ENCODE data around the gene TNRC18.
A peak's percentile ranks its signal among the peaks of the same experiment; 100 is the strongest.

TNRC18 gene

GRCh38 chr7:5406957-5407945 is 16.4 kb downstream of the TNRC18 start:
- Histone ChIP-seq H3K27ac (ENCODE audit: extremely low read depth, low read depth, low read length) (peak overlapping the region; percentile 5; the same call in 1 of the 2 replicates), H3K4me1 (ENCODE audit: control insufficient read depth, insufficient read depth, low read length) (no peaks in the 10 kb centered on the region), H3K9me3 (ENCODE audit: control insufficient read depth, insufficient read depth, low read depth, low read length) (no peaks in the 10 kb centered on the region), H3K36me3 (ENCODE audit: control insufficient read depth in 2 of 2, insufficient read depth in 1 of 2, low read length in 2 of 2) (peaks cover 3 to 21% of the 10 kb centered on the region in 2 experiments; a peak in 2 of 3 replicates), H3K4me3 (ENCODE audit: low read depth, low read length) (no peak overlapping the region)
- TF ChIP-seq GLIS1 (tag by site-specific recombination; IDR thresholded peaks at IDR 0.05) (peak; percentile 95), ZNF529 (tag by site-specific recombination; IDR thresholded peaks at IDR 0.05; ENCODE audit: insufficient replicate concordance) (no peak), ZIC2 (tag by site-specific recombination; IDR thresholded peaks at IDR 0.05) (peak; percentile 48; the same call in 1 of the 2 replicates), BCL6B (tag by site-specific recombination; IDR thresholded peaks at IDR 0.05) (peak; percentile 33; the same call in 1 of the 2 replicates), ZNF341 (tag by site-specific recombination; IDR thresholded peaks at IDR 0.05; ENCODE audit: low read depth) (peak; percentile 51; the same call in 1 of the 2 replicates)
- ChIA-PET POLR2A (interaction anchor here (0.6 kb wide), 1 partner anchor 25 kb away, joined by 6 read pairs; no protein-coding TSS in a partner anchor), CTCF (interaction anchor here (0.5 to 0.7 kb wide), 3 partner anchors 9 to 87 kb away, joined by 3 to 8 read pairs (median 5); no protein-coding TSS in a partner anchor)

- Histone ChIP-seq H3K27ac (ENCODE audit: extremely low read depth, low read depth, low read length) (no peak overlapping the region), H3K4me1 (ENCODE audit: control insufficient read depth, insufficient read depth, low read length) (no peaks in the 10 kb centered on the region), H3K9me3 (ENCODE audit: control insufficient read depth, insufficient read depth, low read depth, low read length) (no peaks in the 10 kb centered on the region), H3K36me3 (ENCODE audit: control insufficient read depth in 2 of 2, insufficient read depth in 1 of 2, low read length in 2 of 2) (peaks cover 3 to 18% of the 10 kb centered on the region in 2 experiments; a peak in 2 of 3 replicates), H3K4me3 (ENCODE audit: low read depth, low read length) (no peak overlapping the region)
- ChIA-PET CTCF (no interaction called here), POLR2A (no interaction called here)
- TF ChIP-seq ZNF792 (tag by site-specific recombination; IDR thresholded peaks at IDR 0.05), result no peak
- TF ChIP-seq ZSCAN4 (tag by site-specific recombination; IDR thresholded peaks at IDR 0.05), result peak; percentile 58
Measured at GRCh38 chr7:5404421-5404826, 19.2 kb downstream of the TNRC18 start.

- H3K27ac ChIP-seq (ENCODE audit: extremely low read depth, low read depth, low read length), result no peak overlapping the region
- H3K36me3 ChIP-seq (ENCODE audit: control insufficient read depth in 2 of 2, insufficient read depth in 1 of 2, low read length in 2 of 2), result peaks cover 3 to 18% of the 10 kb centered on the region in 2 experiments; a peak in 2 of 3 replicates
- TF ChIP-seq ZNF121 (tag by site-specific recombination; IDR thresholded peaks at IDR 0.05) (peak; percentile 89), ZSCAN16 (tag by site-specific recombination; IDR thresholded peaks at IDR 0.05) (no peak)
- H3K9me3 ChIP-seq (ENCODE audit: control insufficient read depth, insufficient read depth, low read depth, low read length), result no peaks in the 10 kb centered on the region
- ChIA-PET POLR2A (interaction anchor here (0.6 to 1.0 kb wide), 2 partner anchors 18 to 21 kb away, joined by 3 read pairs; no protein-coding TSS in a partner anchor), CTCF (interaction anchor here (0.6 kb wide), 1 partner anchor 182 kb away, joined by 3 read pairs; no protein-coding TSS in a partner anchor)
- no peak overlapping the region for H3K4me3 ChIP-seq (ENCODE audit: low read depth, low read length)
- no peaks in the 10 kb centered on the region for H3K4me1 ChIP-seq (ENCODE audit: control insufficient read depth, insufficient read depth, low read length)
Measured at GRCh38 chr7:5403442-5403841, 20.2 kb downstream of the TNRC18 start.

GRCh38 chr7:5397736-5398135 is 25.9 kb downstream of the TNRC18 start:
- TF ChIP-seq TCF7L2 (IDR thresholded peaks at IDR 0.05; ENCODE audit: borderline replicate concordance, low read depth, low read length) (no peak), ZBTB6 (tag by site-specific recombination; IDR thresholded peaks at IDR 0.05) (peak; percentile 69; the same call in 1 of the 2 replicates), ZNF133 (tag by site-specific recombination; IDR thresholded peaks at IDR 0.05) (peak; percentile 78), ZNF514 (tag by site-specific recombination; IDR thresholded peaks at IDR 0.05) (no peak), ZNF580 (tag by site-specific recombination; IDR thresholded peaks at IDR 0.05) (no peak), TRIM28 (IDR thresholded peaks at IDR 0.05; ENCODE audit: borderline replicate concordance, low read length) (no peak), ZNF596 (tag by site-specific recombination; IDR thresholded peaks at IDR 0.05) (no peak), ZNF654 (tag by site-specific recombination; IDR thresholded peaks at IDR 0.05; ENCODE audit: low read depth) (no peak), ZNF239 (tag by site-specific recombination; IDR thresholded peaks at IDR 0.05) (no peak), SCRT2 (tag by site-specific recombination; IDR thresholded peaks at IDR 0.05) (peak; percentile 23; the same call in 1 of the 2 replicates), AEBP2 (tag by site-specific recombination; IDR thresholded peaks at IDR 0.05; ENCODE audit: borderline replicate concordance) (no peak), ZIC2 (tag by site-specific recombination; IDR thresholded peaks at IDR 0.05) (no peak)
- no peak overlapping the region for H3K27ac ChIP-seq (ENCODE audit: extremely low read depth, low read depth, low read length)
- CTCF ChIA-PET, result interaction anchor here (0.7 to 0.8 kb wide), 2 partner anchors 10 to 52 kb away, joined by 4 to 8 read pairs; no protein-coding TSS in a partner anchor
- H3K4me3 ChIP-seq (ENCODE audit: low read depth, low read length), result no peak overlapping the region
- POLR2A ChIA-PET, result no interaction called here
- peaks cover 4 to 15% of the 10 kb centered on the region in 2 experiments; a peak in 2 of 3 replicates for H3K36me3 ChIP-seq (ENCODE audit: control insufficient read depth in 2 of 2, insufficient read depth in 1 of 2, low read length in 2 of 2)
- no peaks in the 10 kb centered on the region for H3K9me3 ChIP-seq (ENCODE audit: control insufficient read depth, insufficient read depth, low read depth, low read length)
- no peaks in the 10 kb centered on the region for H3K4me1 ChIP-seq (ENCODE audit: control insufficient read depth, insufficient read depth, low read length)

Measured in HEK293 (cell line).